PC-9 (cell line): ENCODE results near the gene CABLES2. TPM values are rescaled to one million over a fixed set of nuclear protein-coding genes. Genes with fewer than 3 reads are reported as not detected.

ENCODE experiments used
- BruUV-seq: library from RNA; stranded (reverse); fragments of 400-500 nt; replicated peaks from 2 replicates; lab custom pipeline; 2021; lab: Mats Ljungman, UMichigan
- CTCF ChIA-PET: fragments of 300-600 bp; sonication (Branson Sonifier 250); formaldehyde crosslinking; loops from one replicate; lab custom pipeline; 2022; ENCODE audit warnings: antibody characterized with exemption; lab: Charles Lee
- POLR2A ChIA-PET: fragments of 300-600 bp; sonication (Branson Sonifier 250); formaldehyde crosslinking; loops from one replicate; lab custom pipeline; 2022; ENCODE audit warnings: antibody characterized with exemption; ENCODE audit not compliant: unreplicated experiment; lab: Charles Lee
- DNase-seq, 2 experiments: peaks; one replicate each; pipeline versions ENCODE4 v3.0.0 to v3.0.0-alpha.2; 2015 to 2022; ENCODE audit warnings: mixed read lengths in 1 of 2
- H2AFZ ChIP-seq: fragments of 200-600 bp; sonication (generic); 2 replicates; pipeline ENCODE4 v1.8.1; 2017; ENCODE audit warnings: antibody characterized with exemption
- H3F3A ChIP-seq: fragments of 200-600 bp; sonication (generic); 2 replicates; pipeline ENCODE4 v1.8.1; 2017; ENCODE audit warnings: antibody characterized with exemption, mild to moderate bottlenecking, low read depth; ENCODE audit not compliant: insufficient read depth
- H3K27ac ChIP-seq: fragments of 200-600 bp; sonication (generic); 2 replicates; pipeline ENCODE4 v1.6.1; 2016; ENCODE audit warnings: mixed run types
- H3K27me3 ChIP-seq: fragments of 200-600 bp; sonication (generic); 2 replicates; pipeline ENCODE4 v1.6.1; 2016; ENCODE audit warnings: low read depth, mixed run types; ENCODE audit not compliant: insufficient read depth
- H3K36me3 ChIP-seq: fragments of 200-600 bp; sonication (generic); 2 replicates; pipeline ENCODE4 v1.6.1; 2016; ENCODE audit warnings: low read depth, mixed run types
- H3K4me1 ChIP-seq: fragments of 200-600 bp; sonication (generic); replicated peaks from 2 replicates; pipeline ENCODE4 v1.6.1; 2016; ENCODE audit warnings: mixed run types; ENCODE audit not compliant: insufficient read depth
- H3K4me2 ChIP-seq: fragments of 200-600 bp; sonication (generic); 2 replicates; pipeline ENCODE4 v1.6.1; 2017; ENCODE audit warnings: mixed run types
- H3K4me3 ChIP-seq: fragments of 200-600 bp; sonication (generic); 2 replicates; pipeline ENCODE4 v1.6.1; 2016; ENCODE audit warnings: mixed run types
- H3K79me2 ChIP-seq: fragments of 200-600 bp; sonication (generic); 2 replicates; pipeline ENCODE4 v1.6.1; 2017; ENCODE audit warnings: low read depth, mixed run types
- H3K9me2 ChIP-seq: fragments of 200-600 bp; sonication (generic); 2 replicates; pipeline ENCODE4 v1.8.1; 2017; ENCODE audit warnings: mild to moderate bottlenecking; ENCODE audit not compliant: insufficient read depth
- H3K9me3 ChIP-seq: fragments of 200-600 bp; sonication (generic); 2 replicates; pipeline ENCODE4 v1.8.1; 2016; ENCODE audit warnings: low read depth; ENCODE audit not compliant: insufficient read depth
- H4K20me1 ChIP-seq: fragments of 200-600 bp; sonication (generic); 2 replicates; pipeline ENCODE4 v1.8.1; 2017; ENCODE audit not compliant: insufficient read depth
- EZH2 ChIP-seq: fragments of 200-600 bp; sonication (generic); IDR thresholded peaks from 2 replicates; pipeline ENCODE4 v1.8.0; 2017; ENCODE audit warnings: antibody characterized with exemption, low read depth
- intact Hi-C: fragments of 100-400 bp; cut with micrococcal nuclease; formaldehyde crosslinking; loops from one replicate; pipeline ENCODE4 v1.10.0; 2022; ENCODE audit not compliant: unreplicated experiment
- total RNA-seq: library from RNA; stranded (reverse); gene quantifications from 2 replicates; pipeline ENCODE4 v1.2.3, GENCODE V29; 2021
- TF ChIP-seq, protein P1 (sequence below): fragments of 200-600 bp; sonication (generic); conservative IDR thresholded peaks from 2 replicates; pipeline ENCODE4 v1.6.1; 2017; ENCODE audit warnings: mixed run types, antibody characterized with exemption, mild to moderate bottlenecking, moderate library complexity

Gene CABLES2
- total RNA-seq, 1 experiment from 2014 or later: 14.1 TPM

DNA sequence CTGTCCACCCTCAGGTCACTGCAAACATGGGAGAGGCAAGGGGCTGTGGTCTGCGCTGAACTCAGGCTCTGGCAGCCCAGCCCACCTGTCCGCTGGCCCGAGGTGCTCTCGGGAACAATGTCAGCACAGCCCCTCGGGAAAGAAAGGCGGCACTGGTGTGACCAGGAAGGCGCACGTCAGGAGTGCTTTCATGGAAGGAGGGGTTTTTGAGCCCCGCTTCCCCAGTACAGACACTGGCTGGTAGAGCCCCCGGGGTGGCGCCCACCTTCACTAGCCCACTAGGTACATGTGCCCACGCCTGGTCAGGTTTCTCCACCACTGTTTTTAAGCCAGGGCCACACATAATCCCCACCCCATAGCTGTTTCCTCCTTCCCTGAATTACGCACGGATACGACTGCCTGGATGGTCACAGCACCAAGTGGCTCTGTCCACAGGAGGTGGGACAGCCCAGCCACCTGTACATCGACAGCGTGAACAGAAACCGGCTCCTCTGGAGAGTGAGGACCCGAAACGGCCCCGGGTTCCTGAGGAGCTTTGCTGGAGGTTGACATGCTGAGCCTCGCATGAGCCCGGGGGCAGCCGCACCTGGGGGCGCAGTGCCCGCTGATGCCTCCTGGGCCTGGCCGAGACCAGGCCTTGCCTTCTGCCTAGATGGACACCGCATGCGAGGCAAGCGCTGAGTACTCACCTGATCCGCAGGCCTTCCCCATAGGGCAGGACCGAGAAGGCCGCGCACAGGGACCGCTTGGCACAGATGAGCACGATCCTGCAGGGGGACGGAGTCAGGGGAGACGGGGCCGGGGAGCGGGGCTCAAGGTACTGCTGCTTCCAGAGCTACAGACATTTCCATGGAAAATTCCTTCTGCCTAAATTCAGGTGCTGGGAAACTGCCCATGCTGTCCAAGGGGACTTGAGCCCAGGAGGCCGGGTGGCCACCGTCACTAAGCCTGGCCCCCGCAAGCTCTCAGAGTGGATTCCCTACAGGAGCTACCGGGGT lies 12.5 kb downstream of the CABLES2 start:
- TF ChIP-seq, protein P1, sequence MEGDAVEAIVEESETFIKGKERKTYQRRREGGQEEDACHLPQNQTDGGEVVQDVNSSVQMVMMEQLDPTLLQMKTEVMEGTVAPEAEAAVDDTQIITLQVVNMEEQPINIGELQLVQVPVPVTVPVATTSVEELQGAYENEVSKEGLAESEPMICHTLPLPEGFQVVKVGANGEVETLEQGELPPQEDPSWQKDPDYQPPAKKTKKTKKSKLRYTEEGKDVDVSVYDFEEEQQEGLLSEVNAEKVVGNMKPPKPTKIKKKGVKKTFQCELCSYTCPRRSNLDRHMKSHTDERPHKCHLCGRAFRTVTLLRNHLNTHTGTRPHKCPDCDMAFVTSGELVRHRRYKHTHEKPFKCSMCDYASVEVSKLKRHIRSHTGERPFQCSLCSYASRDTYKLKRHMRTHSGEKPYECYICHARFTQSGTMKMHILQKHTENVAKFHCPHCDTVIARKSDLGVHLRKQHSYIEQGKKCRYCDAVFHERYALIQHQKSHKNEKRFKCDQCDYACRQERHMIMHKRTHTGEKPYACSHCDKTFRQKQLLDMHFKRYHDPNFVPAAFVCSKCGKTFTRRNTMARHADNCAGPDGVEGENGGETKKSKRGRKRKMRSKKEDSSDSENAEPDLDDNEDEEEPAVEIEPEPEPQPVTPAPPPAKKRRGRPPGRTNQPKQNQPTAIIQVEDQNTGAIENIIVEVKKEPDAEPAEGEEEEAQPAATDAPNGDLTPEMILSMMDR: no peak
- TF ChIP-seq EZH2: no peak
- Histone ChIP-seq H3K4me1 (no peaks in the 10 kb centered on the region), H2AFZ (no peak overlapping the region), H3K4me3 (no peak overlapping the region), H4K20me1 (peaks cover 18% of the 10 kb centered on the region), H3K27me3 (no peaks in the 10 kb centered on the region), H3K79me2 (no peaks in the 10 kb centered on the region; the same call in 1 of the 2 replicates), H3K27ac (no peak overlapping the region), H3K9me3 (no peaks in the 10 kb centered on the region), H3K9me2 (no peaks in the 10 kb centered on the region), H3K4me2 (no peak overlapping the region), H3F3A (peaks cover 13% of the 10 kb centered on the region), H3K36me3 (peaks cover 2% of the 10 kb centered on the region; the same call in 1 of the 2 replicates)
- ChIA-PET CTCF (no interaction called here), POLR2A (no interaction called here)
- no peak for DNase-seq
- intact Hi-C loops: no loop called here
- no TSS peak for BruUV-seq

DNA sequence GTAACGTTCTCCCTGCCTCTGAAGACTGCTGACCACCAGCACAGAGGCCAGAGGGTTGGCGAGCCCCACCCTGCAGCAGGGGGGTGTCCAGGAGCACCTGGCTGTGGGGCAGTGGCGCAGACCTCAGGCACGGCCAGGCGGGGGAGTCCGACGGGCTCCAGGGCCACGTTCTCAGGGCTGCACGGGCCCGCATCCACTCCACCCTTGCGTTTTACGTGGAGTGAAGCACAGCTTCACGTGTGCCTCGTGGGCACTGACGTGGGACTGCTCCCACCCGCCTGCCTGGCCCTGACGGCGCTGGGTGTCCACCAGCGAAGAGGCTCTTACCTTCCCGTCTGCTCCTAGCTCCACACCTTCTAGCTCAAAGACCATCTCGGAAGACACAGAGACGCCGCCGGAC lies 13.3 kb downstream of the CABLES2 start:
- Histone ChIP-seq H3F3A (peaks cover 20% of the 10 kb centered on the region), H3K27ac (no peak overlapping the region), H3K79me2 (peaks cover 7% of the 10 kb centered on the region), H3K27me3 (no peaks in the 10 kb centered on the region), H3K9me2 (no peaks in the 10 kb centered on the region), H3K4me2 (no peak overlapping the region), H3K36me3 (peaks cover 10% of the 10 kb centered on the region), H3K9me3 (no peaks in the 10 kb centered on the region), H2AFZ (no peak overlapping the region), H3K4me1 (0 out of 2 replicates have a peak, but pooled peaks cover 3% of the 10 kb centered on the region), H3K4me3 (no peak overlapping the region), H4K20me1 (peaks cover 25% of the 10 kb centered on the region)
- intact Hi-C loops: no loop called here
- BruUV-seq: no TSS peak
- TF ChIP-seq, protein P1: no peak
- TF ChIP-seq EZH2: no peak
- no peak for DNase-seq
- CTCF ChIA-PET: no interaction called here
- POLR2A ChIA-PET: no interaction called here

DNA sequence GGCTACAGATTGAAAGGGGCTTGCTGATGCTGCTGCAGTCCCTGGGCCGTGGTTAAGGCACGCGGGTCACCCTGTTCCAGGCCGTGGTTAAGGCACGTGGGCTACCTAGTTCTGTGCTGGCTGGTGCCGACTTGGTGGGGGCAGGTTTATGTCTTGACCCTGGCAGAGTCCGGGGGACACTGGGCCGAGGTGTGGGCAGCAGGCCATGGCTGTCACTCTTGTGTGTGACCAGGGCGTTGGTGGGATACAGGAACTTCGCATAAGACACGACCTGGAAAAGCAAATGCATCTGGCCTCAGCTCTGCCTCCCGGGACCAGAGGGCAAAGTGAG lies 13.8 kb downstream of the CABLES2 start:
- ChIA-PET POLR2A (no interaction called here), CTCF (no interaction called here)
- Histone ChIP-seq H3K9me2 (no peaks in the 10 kb centered on the region), H3K4me2 (no peak overlapping the region), H3F3A (peaks cover 25% of the 10 kb centered on the region), H3K79me2 (peaks cover 12% of the 10 kb centered on the region), H3K36me3 (peaks cover 15% of the 10 kb centered on the region), H3K27me3 (no peaks in the 10 kb centered on the region), H3K4me3 (no peak overlapping the region), H3K4me1 (peaks cover 8% of the 10 kb centered on the region), H3K27ac (no peak overlapping the region), H4K20me1 (peaks cover 31% of the 10 kb centered on the region), H3K9me3 (no peaks in the 10 kb centered on the region), H2AFZ (no peak overlapping the region)
- intact Hi-C loops: no loop called here
- DNase-seq: no peak
- TF ChIP-seq EZH2: no peak
- TF ChIP-seq, protein P1: no peak
- BruUV-seq: no TSS peak
